Neural cell (in vitro differentiated cells): ENCODE data around the gene RAB3GAP2.

Source experiments
- CTCF ChIP-seq: fragments of 450-650 bp; IDR thresholded peaks from 2 replicates; pipeline ENCODE4 v1.5.1; 2014; ENCODE audit warnings: antibody characterized with exemption, mild to moderate bottlenecking, moderate library complexity; ENCODE audit not compliant: poor library complexity, severe bottlenecking
- EP300 ChIP-seq: fragments of 450-650 bp; conservative IDR thresholded peaks from 2 replicates; pipeline ENCODE4 v1.6.1; 2014; ENCODE audit warnings: antibody characterized with exemption, mild to moderate bottlenecking, moderate library complexity; ENCODE audit not compliant: poor library complexity, severe bottlenecking
- MXI1 ChIP-seq: fragments of 450-650 bp; conservative IDR thresholded peaks from 2 replicates; pipeline ENCODE4 v1.6.1; 2014; ENCODE audit warnings: antibody characterized with exemption, mild to moderate bottlenecking; ENCODE audit not compliant: poor library complexity, severe bottlenecking
- RAD21 ChIP-seq: fragments of 450-650 bp; conservative IDR thresholded peaks from 2 replicates; pipeline ENCODE4 v1.6.1; 2014; ENCODE audit warnings: antibody characterized with exemption, mild to moderate bottlenecking, moderate library complexity
- SMC3 ChIP-seq: fragments of 450-650 bp; conservative IDR thresholded peaks from 2 replicates; pipeline ENCODE4 v1.6.1; 2014; ENCODE audit warnings: antibody characterized with exemption, mild to moderate bottlenecking, moderate library complexity; ENCODE audit not compliant: poor library complexity
- TF ChIP-seq, protein P1 (sequence below): IDR thresholded peaks from 2 replicates; pipeline ENCODE4 v1.6.1; 2012; ENCODE audit warnings: borderline replicate concordance

DNA sequence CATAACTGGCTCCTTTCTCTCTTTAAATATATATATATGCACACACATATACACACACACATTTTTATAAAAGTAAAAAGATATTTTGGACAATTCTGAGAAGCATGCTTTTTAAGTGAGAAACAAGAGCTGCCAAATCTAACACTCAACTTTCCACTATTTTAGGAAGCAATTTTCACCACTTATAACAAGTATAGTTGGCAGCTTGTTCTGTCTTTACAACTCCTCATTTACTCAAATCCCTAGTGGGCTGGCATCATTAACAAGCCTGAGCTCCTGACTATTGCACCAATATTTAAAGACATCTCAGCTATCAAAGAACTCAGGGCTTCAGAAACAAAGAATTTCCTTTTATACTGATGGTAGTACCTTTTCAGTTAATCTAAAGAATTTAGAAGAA is 76.6 kb downstream of the RAB3GAP2 start:
- TF ChIP-seq SMC3 (no peak), CTCF (no peak), RAD21 (no peak), EP300 (no peak), MXI1 (no peak)
- TF ChIP-seq, protein P1, sequence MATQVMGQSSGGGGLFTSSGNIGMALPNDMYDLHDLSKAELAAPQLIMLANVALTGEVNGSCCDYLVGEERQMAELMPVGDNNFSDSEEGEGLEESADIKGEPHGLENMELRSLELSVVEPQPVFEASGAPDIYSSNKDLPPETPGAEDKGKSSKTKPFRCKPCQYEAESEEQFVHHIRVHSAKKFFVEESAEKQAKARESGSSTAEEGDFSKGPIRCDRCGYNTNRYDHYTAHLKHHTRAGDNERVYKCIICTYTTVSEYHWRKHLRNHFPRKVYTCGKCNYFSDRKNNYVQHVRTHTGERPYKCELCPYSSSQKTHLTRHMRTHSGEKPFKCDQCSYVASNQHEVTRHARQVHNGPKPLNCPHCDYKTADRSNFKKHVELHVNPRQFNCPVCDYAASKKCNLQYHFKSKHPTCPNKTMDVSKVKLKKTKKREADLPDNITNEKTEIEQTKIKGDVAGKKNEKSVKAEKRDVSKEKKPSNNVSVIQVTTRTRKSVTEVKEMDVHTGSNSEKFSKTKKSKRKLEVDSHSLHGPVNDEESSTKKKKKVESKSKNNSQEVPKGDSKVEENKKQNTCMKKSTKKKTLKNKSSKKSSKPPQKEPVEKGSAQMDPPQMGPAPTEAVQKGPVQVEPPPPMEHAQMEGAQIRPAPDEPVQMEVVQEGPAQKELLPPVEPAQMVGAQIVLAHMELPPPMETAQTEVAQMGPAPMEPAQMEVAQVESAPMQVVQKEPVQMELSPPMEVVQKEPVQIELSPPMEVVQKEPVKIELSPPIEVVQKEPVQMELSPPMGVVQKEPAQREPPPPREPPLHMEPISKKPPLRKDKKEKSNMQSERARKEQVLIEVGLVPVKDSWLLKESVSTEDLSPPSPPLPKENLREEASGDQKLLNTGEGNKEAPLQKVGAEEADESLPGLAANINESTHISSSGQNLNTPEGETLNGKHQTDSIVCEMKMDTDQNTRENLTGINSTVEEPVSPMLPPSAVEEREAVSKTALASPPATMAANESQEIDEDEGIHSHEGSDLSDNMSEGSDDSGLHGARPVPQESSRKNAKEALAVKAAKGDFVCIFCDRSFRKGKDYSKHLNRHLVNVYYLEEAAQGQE = no peak
